Suppressor macrophage treated with lipopolysaccharide for 4 hours (primary cell): ENCODE results near the gene RPS6KA5.
A peak's percentile ranks its signal among the peaks of the same experiment; 100 is the strongest.
"Not testable (repeated sequence)": the region's sequence is repeated elsewhere in the genome, so short reads cannot be mapped to it uniquely, and the experiment has no call there.

Experiments used
- DNase-seq: peaks from one replicate; pipeline ENCODE4 v3.0.0-alpha.2; 2020

Gene RPS6KA5

GRCh38 chr14:91065266-91065665 is 4.8 kb upstream of the RPS6KA5 start:
- no peak for DNase-seq

GRCh38 chr14:91063119-91063518 is 2.7 kb upstream of the RPS6KA5 start:
- peak; percentile 30 for DNase-seq

GRCh38 chr14:91062600-91062999 is 2.2 kb upstream of the RPS6KA5 start:
- DNase-seq: no peak

- DNase-seq: no peak
Measured at GRCh38 chr14:91061056-91061887, 831 bp upstream of the RPS6KA5 start.

- peak; percentile 63 for DNase-seq
Measured at GRCh38 chr14:91059576-91060350, 678 bp downstream of the RPS6KA5 start.

- no peak for DNase-seq
Measured at GRCh38 chr14:91058042-91058581, 2.3 kb downstream of the RPS6KA5 start.

- no peak for DNase-seq
Measured at GRCh38 chr14:91056361-91056760, 4.1 kb downstream of the RPS6KA5 start.

GRCh38 chr14:91055016-91055415 is 5.4 kb downstream of the RPS6KA5 start:
- DNase-seq: no peak

- DNase-seq: no peak
Measured at GRCh38 chr14:91048676-91049075, 11.8 kb downstream of the RPS6KA5 start.

GRCh38 chr14:91048265-91048664 is 12.2 kb downstream of the RPS6KA5 start:
- peak; percentile 25 for DNase-seq

- DNase-seq: no peak
Measured at GRCh38 chr14:91047174-91047753, 13.2 kb downstream of the RPS6KA5 start.

- DNase-seq: no peak
Measured at GRCh38 chr14:91046488-91047072, 13.9 kb downstream of the RPS6KA5 start.

- DNase-seq: no peak
Measured at GRCh38 chr14:91041450-91041849, 19.0 kb downstream of the RPS6KA5 start.

- no peak for DNase-seq
Measured at GRCh38 chr14:91040545-91040944, 19.9 kb downstream of the RPS6KA5 start.

- peak; percentile 42 for DNase-seq
Measured at GRCh38 chr14:91038439-91038838, 22.0 kb downstream of the RPS6KA5 start.

GRCh38 chr14:91036741-91037469 is 23.5 kb downstream of the RPS6KA5 start:
- no peak for DNase-seq

- DNase-seq: no peak
Measured at GRCh38 chr14:91035855-91036254, 24.6 kb downstream of the RPS6KA5 start.

GRCh38 chr14:91034379-91034778 is 26.1 kb downstream of the RPS6KA5 start:
- not testable (repeated sequence) for DNase-seq

- DNase-seq: no peak
Measured at GRCh38 chr14:91032248-91032647, 28.2 kb downstream of the RPS6KA5 start.

GRCh38 chr14:91031666-91032065 is 28.8 kb downstream of the RPS6KA5 start:
- no peak for DNase-seq

GRCh38 chr14:91029456-91030217 is 30.8 kb downstream of the RPS6KA5 start:
- no peak for DNase-seq

GRCh38 chr14:91027561-91027960 is 32.9 kb downstream of the RPS6KA5 start:
- DNase-seq: no peak
